Left hindlimb (tissue), 1 donor: ENCODE data around the gene PPP1R15A.
"Not testable (repeated sequence)": the region's sequence is repeated elsewhere in the genome, so short reads cannot be mapped to it uniquely, and the experiment has no call there.

Source experiments
- DNase-seq: peaks from one replicate; pipeline ENCODE4 v3.0.0-alpha.2; 2018

Gene PPP1R15A

GRCh38 chr19:48881741-48882657 lies 9.8 kb downstream of the PPP1R15A start:
- peak; percentile 27 for DNase-seq

- DNase-seq: no peak
Observed at GRCh38 chr19:48883726-48884125, 11.5 kb downstream of the PPP1R15A start.

- no peak for DNase-seq
Observed at GRCh38 chr19:48887861-48888612, 15.8 kb downstream of the PPP1R15A start.

- DNase-seq: not testable (repeated sequence)
Observed at GRCh38 chr19:48889496-48889895, 17.3 kb downstream of the PPP1R15A start.

GRCh38 chr19:48890551-48890950 lies 18.3 kb downstream of the PPP1R15A start:
- DNase-seq: no peak

- DNase-seq: no peak
Observed at GRCh38 chr19:48895226-48895625, 23.0 kb downstream of the PPP1R15A start.

GRCh38 chr19:48896191-48896720 lies 24.0 kb downstream of the PPP1R15A start:
- DNase-seq: peak; percentile 69

- DNase-seq: no peak
Observed at GRCh38 chr19:48897181-48897580, 25.0 kb downstream of the PPP1R15A start.

- DNase-seq: not testable (repeated sequence)
Observed at GRCh38 chr19:48899386-48899749, 27.1 kb downstream of the PPP1R15A start.

- DNase-seq: peak; percentile 100
Observed at GRCh38 chr19:48899781-48900476, 27.7 kb downstream of the PPP1R15A start, which contains the start of gene NUCB1. NUCB1 (plus strand) TSS chr19:48900312; CDS start chr19:48900797, 485 bp downstream.

GRCh38 chr19:48900477-48901406 lies 28.5 kb downstream of the PPP1R15A start:
- DNase-seq: no peak

- not testable (repeated sequence) for DNase-seq
Observed at GRCh38 chr19:48902291-48902690, 30.1 kb downstream of the PPP1R15A start.

- not testable (repeated sequence) for DNase-seq
Observed at GRCh38 chr19:48903788-48904187, 31.6 kb downstream of the PPP1R15A start.

- no peak for DNase-seq
Observed at GRCh38 chr19:48905664-48906063, 33.4 kb downstream of the PPP1R15A start.

GRCh38 chr19:48906324-48906723 lies 34.1 kb downstream of the PPP1R15A start:
- DNase-seq: no peak

- no peak for DNase-seq
Observed at GRCh38 chr19:48907671-48908070, 35.5 kb downstream of the PPP1R15A start.

GRCh38 chr19:48909424-48910077 lies 37.3 kb downstream of the PPP1R15A start:
- not testable (repeated sequence) for DNase-seq

GRCh38 chr19:48910803-48911202 lies 38.6 kb downstream of the PPP1R15A start:
- DNase-seq: no peak

- DNase-seq: no peak
Observed at GRCh38 chr19:48913114-48913889, 41.1 kb downstream of the PPP1R15A start.

GRCh38 chr19:48914181-48914580 lies 42.0 kb downstream of the PPP1R15A start:
- DNase-seq: no peak
